Ecto neural progenitor cell (in vitro differentiated cells): ENCODE data around the gene GOLT1A.

Experiments
- DNase-seq: peaks from one replicate; pipeline ENCODE4 v3.0.0-alpha.2; 2018; ENCODE audit warnings: low spot score

GOLT1A gene

GRCh38 chr1:204191456-204191855, 22.3 kb downstream of the GOLT1A start:
- DNase-seq: no peak

GRCh38 chr1:204190212-204191211, 23.3 kb downstream of the GOLT1A start:
- no peak for DNase-seq

- DNase-seq: no peak
These were observed 24.7 kb downstream of the GOLT1A start for GRCh38 chr1:204188959-204189639.

- DNase-seq: no peak
These were observed 27.2 kb downstream of the GOLT1A start for GRCh38 chr1:204186597-204186996.

GRCh38 chr1:204181116-204181515, 32.7 kb downstream of the GOLT1A start:
- no peak for DNase-seq

GRCh38 chr1:204180133-204180532, 33.7 kb downstream of the GOLT1A start:
- DNase-seq: no peak

GRCh38 chr1:204178487-204179281, 35.1 kb downstream of the GOLT1A start:
- DNase-seq: no peak

- no peak for DNase-seq
These were observed 36.7 kb downstream of the GOLT1A start for GRCh38 chr1:204177133-204177532.

GRCh38 chr1:204176049-204176448, 37.7 kb downstream of the GOLT1A start:
- no peak for DNase-seq

GRCh38 chr1:204174958-204175357, 38.8 kb downstream of the GOLT1A start:
- DNase-seq: no peak

- no peak for DNase-seq
These were observed 41.3 kb downstream of the GOLT1A start for GRCh38 chr1:204172404-204173029.

GRCh38 chr1:204171751-204172178, 42.0 kb downstream of the GOLT1A start:
- no peak for DNase-seq

- no peak for DNase-seq
These were observed 43.2 kb downstream of the GOLT1A start for GRCh38 chr1:204170494-204171155.

- DNase-seq: no peak
These were observed 43.9 kb downstream of the GOLT1A start for GRCh38 chr1:204169858-204170257.

- no peak for DNase-seq
These were observed 46.1 kb downstream of the GOLT1A start for GRCh38 chr1:204167730-204168129.

GRCh38 chr1:204166219-204166618, 47.6 kb downstream of the GOLT1A start, which contains the start of gene REN:
Gene REN (minus strand): TSS chr1:204166337. CDS start chr1:204166293, 44 bp downstream.
- no peak for DNase-seq

GRCh38 chr1:204162494-204163074, 51.2 kb downstream of the GOLT1A start:
- peak; percentile 88 for DNase-seq

GRCh38 chr1:204161609-204162493, 51.9 kb downstream of the GOLT1A start:
- no peak for DNase-seq

- DNase-seq: no peak
These were observed 55.8 kb downstream of the GOLT1A start for GRCh38 chr1:204157962-204158361.

- no peak for DNase-seq
These were observed 57.9 kb downstream of the GOLT1A start for GRCh38 chr1:204155881-204156280.
